ENCODE data around the gene YTHDF1.
A peak's percentile ranks its signal among the peaks of the same experiment; 100 is the strongest.

The YTHDF1 gene

GRCh38 chr20:63254232-63254605, 38.3 kb upstream of the YTHDF1 start, which contains the start of gene NKAIN4:
Gene NKAIN4, minus strand, starts transcription at chr20:63254463. Its CDS starts 13 bp downstream, at chr20:63254450.
- Histone ChIP-seq H3K9me3 (ENCODE audit: control insufficient read depth, insufficient read depth, low read depth, low read length) (no peaks in the 10 kb centered on the region), H3K27ac (ENCODE audit: extremely low read depth, low read depth, low read length) (no peak within 1 kb of the TSS), H3K4me1 (ENCODE audit: control insufficient read depth, insufficient read depth, low read length) (no peaks in the 10 kb centered on the region), H3K4me3 (ENCODE audit: low read depth, low read length) (peak within 1 kb of the TSS; percentile 10), H3K36me3 (ENCODE audit: control insufficient read depth in 2 of 2, insufficient read depth in 1 of 2, low read length in 2 of 2) (no peaks in the 10 kb centered on the region)
- ChIA-PET POLR2A (interaction anchor here (1.2 kb wide), 1 partner anchor 18 kb away, joined by 3 read pairs; the partner anchor contains the start of gene ARFGAP1), CTCF (interaction anchor here (1.9 to 4.1 kb wide), 2 partner anchors 19 to 30 kb away, joined by 4 to 53 read pairs; partner anchors contain the start of gene BIRC7)
- TF ChIP-seq ZNF311 (tag by site-specific recombination; IDR thresholded peaks at IDR 0.05; ENCODE audit: borderline replicate concordance), result no peak
- TF ChIP-seq ZNF169 (tag by site-specific recombination; IDR thresholded peaks at IDR 0.05), result no peak
- no peak for TF ChIP-seq INSM2 (tag by site-specific recombination; IDR thresholded peaks at IDR 0.05)
- TF ChIP-seq GLIS2 (tag by site-specific recombination; IDR thresholded peaks at IDR 0.05), result no peak
- TF ChIP-seq ZNF292 (tag by site-specific recombination; IDR thresholded peaks at IDR 0.05; ENCODE audit: borderline replicate concordance, low read depth), result no peak
- no peak for TF ChIP-seq ZNF48 (tag by site-specific recombination; IDR thresholded peaks at IDR 0.05)
- no peak for TF ChIP-seq ZNF174 (tag by site-specific recombination; IDR thresholded peaks at IDR 0.05)
- no peak for TF ChIP-seq ZNF645 (tag by site-specific recombination; IDR thresholded peaks at IDR 0.05)
- TF ChIP-seq ZNF530 (tag by site-specific recombination; IDR thresholded peaks at IDR 0.05; ENCODE audit: low read depth), result no peak
- no peak for TF ChIP-seq ZBTB26 (tag by site-specific recombination; optimal IDR thresholded peaks at IDR 0.05)
- TF ChIP-seq ZFHX2 (tag by site-specific recombination; conservative IDR thresholded peaks at IDR 0.05), result no peak
- no peak for TF ChIP-seq ZNF148 (tag by site-specific recombination; IDR thresholded peaks at IDR 0.05; ENCODE audit: borderline replicate concordance)
- TF ChIP-seq BCL11A (tag by site-specific recombination; IDR thresholded peaks at IDR 0.05; ENCODE audit: low read depth), result no peak
- no peak for TF ChIP-seq ZNF202 (tag by site-specific recombination; IDR thresholded peaks at IDR 0.05; ENCODE audit: borderline replicate concordance)

GRCh38 chr20:63253438-63254231, 37.7 kb upstream of the YTHDF1 start:
- Histone ChIP-seq H3K4me3 (ENCODE audit: low read depth, low read length) (peak overlapping the region; percentile 10), H3K36me3 (ENCODE audit: control insufficient read depth in 2 of 2, insufficient read depth in 1 of 2, low read length in 2 of 2) (no peaks in the 10 kb centered on the region), H3K27ac (ENCODE audit: extremely low read depth, low read depth, low read length) (no peak overlapping the region), H3K9me3 (ENCODE audit: control insufficient read depth, insufficient read depth, low read depth, low read length) (no peaks in the 10 kb centered on the region), H3K4me1 (ENCODE audit: control insufficient read depth, insufficient read depth, low read length) (no peaks in the 10 kb centered on the region)
- POLR2A ChIA-PET, result interaction anchor here (1.1 kb wide), 1 partner anchor 30 kb away, joined by 6 read pairs; no protein-coding TSS in a partner anchor
- CTCF ChIA-PET, result interaction anchor here (0.7 to 4.1 kb wide), 5 partner anchors 12 to 223 kb away, joined by 3 to 53 read pairs (median 4); partner anchors contain the start of gene BIRC7
- TF ChIP-seq ZNF514 (tag by site-specific recombination; IDR thresholded peaks at IDR 0.05), result no peak
- no peak for TF ChIP-seq ZNF239 (tag by site-specific recombination; IDR thresholded peaks at IDR 0.05)
- peak; percentile 44; the same call in 1 of the 2 replicates for TF ChIP-seq ZBTB8A (tag by site-specific recombination; IDR thresholded peaks at IDR 0.05)
- TF ChIP-seq ZNF302 (tag by site-specific recombination; IDR thresholded peaks at IDR 0.05; ENCODE audit: low read depth), result no peak
- no peak for TF ChIP-seq ZFP69B (tag by site-specific recombination; IDR thresholded peaks at IDR 0.05)
- TF ChIP-seq ZNF335 (tag by site-specific recombination; conservative IDR thresholded peaks at IDR 0.05), result 0 out of 2 replicates have a peak, but pooled peaks have one; percentile 25
- no peak for TF ChIP-seq ZNF266 (tag by site-specific recombination; IDR thresholded peaks at IDR 0.05; ENCODE audit: low read depth)
- TF ChIP-seq ZNF433 (tag by site-specific recombination; IDR thresholded peaks at IDR 0.05; ENCODE audit: low read depth), result no peak
- no peak for TF ChIP-seq ZNF138 (tag by site-specific recombination; IDR thresholded peaks at IDR 0.05; ENCODE audit: borderline replicate concordance)
- no peak for TF ChIP-seq ZNF112 (tag by site-specific recombination; IDR thresholded peaks at IDR 0.05)
- TF ChIP-seq SP2 (tag by site-specific recombination; IDR thresholded peaks at IDR 0.05), result peak; percentile 22; the same call in 1 of the 2 replicates
- peak; percentile 43; the same call in 1 of the 2 replicates for TF ChIP-seq ZBTB20 (tag by site-specific recombination; IDR thresholded peaks at IDR 0.05)
- TF ChIP-seq ZBTB26 (tag by site-specific recombination; optimal IDR thresholded peaks at IDR 0.05), result peak; percentile 48
- peak; percentile 39; the same call in 1 of the 2 replicates for TF ChIP-seq GLIS2 (tag by site-specific recombination; IDR thresholded peaks at IDR 0.05)
